Hematopoietic multipotent progenitor cell treated with erythropoietin and hydrocortisone succinate and interleukin-3 and kit ligand, for 15 days (in vitro differentiated cells): ENCODE data around the gene PANK4.
"Not testable (repeated sequence)": the region's sequence is repeated elsewhere in the genome, so short reads cannot be mapped to it uniquely, and the experiment has no call there.

Experiments
- DNase-seq: peaks from one replicate; pipeline ENCODE4 v3.0.0-alpha.2; 2015; ENCODE audit warnings: low spot score

The PANK4 gene

GRCh38 chr1:2460203-2460602 is 66.2 kb downstream of the PANK4 start:
- no peak for DNase-seq

- DNase-seq = no peak
Observed at GRCh38 chr1:2459757-2460156, 66.6 kb downstream of the PANK4 start.

DNA sequence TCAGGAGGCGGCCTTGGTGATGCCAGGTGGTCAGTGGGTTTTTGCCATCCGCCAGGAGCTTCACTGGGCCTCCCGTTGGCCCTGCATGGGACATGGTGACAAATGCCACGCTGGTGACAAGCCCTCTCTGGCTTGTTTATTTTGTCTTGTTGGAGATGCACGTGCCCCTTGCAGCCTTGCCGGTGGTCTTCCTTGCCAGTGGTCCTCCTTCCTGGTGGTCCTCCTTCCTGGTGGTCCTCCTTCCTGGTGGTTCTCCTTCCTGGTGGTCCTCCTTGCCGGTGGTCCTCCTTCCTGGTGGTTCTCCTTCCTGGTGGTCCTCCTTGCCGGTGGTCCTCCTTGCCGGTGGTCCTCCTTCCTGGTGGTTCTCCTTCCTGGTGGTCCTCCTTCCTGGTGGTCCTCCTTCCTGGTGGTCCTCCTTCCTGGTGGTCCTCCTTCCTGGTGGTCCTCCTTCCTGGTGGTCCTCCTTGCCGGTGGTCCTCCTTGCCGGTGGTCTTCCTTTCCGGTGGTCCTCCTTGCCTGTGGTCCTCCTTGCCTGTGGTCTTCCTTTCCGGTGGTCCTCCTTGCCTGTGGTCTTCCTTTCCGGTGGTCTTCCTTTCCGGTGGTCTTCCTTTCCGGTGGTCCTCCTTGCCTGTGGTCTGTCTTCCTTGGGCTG is 67.2 kb downstream of the PANK4 start:
- DNase-seq = not testable (repeated sequence)

DNA sequence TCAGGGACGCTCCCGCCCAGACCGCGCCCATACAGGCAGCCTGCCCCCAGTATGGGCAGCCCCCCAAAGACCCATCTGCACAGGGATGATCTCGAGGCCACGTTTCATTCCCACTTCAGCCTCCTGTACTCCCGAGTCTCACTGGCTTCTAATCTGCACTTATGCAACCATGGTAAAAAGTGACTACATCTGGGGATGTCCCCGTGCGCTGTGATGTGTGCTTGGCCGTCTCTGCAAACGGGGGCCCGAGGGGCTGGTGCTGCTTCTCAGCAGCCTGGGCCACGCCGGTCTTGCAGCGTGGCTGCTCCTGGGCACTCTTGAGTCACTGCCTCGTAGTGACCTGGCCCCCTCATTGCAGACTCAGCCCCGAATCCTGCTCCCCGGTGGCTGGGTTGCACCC is 67.7 kb downstream of the PANK4 start:
- DNase-seq = no peak
